GM10266 (cell line): ENCODE measurements around the gene VN1R5.

Experiments used
- DNase-seq: peaks from one replicate; pipeline ENCODE4 v3.0.0; 2012; ENCODE audit errors: extremely low spot score
- TF ChIP-seq, protein P1 (sequence below): IDR thresholded peaks from 2 replicates; pipeline ENCODE4 v1.5.1; 2012; ENCODE audit warnings: mild to moderate bottlenecking, low read depth; ENCODE audit not compliant: control insufficient read depth, insufficient read depth; ENCODE audit errors: missing control alignments

VN1R5 gene

DNA sequence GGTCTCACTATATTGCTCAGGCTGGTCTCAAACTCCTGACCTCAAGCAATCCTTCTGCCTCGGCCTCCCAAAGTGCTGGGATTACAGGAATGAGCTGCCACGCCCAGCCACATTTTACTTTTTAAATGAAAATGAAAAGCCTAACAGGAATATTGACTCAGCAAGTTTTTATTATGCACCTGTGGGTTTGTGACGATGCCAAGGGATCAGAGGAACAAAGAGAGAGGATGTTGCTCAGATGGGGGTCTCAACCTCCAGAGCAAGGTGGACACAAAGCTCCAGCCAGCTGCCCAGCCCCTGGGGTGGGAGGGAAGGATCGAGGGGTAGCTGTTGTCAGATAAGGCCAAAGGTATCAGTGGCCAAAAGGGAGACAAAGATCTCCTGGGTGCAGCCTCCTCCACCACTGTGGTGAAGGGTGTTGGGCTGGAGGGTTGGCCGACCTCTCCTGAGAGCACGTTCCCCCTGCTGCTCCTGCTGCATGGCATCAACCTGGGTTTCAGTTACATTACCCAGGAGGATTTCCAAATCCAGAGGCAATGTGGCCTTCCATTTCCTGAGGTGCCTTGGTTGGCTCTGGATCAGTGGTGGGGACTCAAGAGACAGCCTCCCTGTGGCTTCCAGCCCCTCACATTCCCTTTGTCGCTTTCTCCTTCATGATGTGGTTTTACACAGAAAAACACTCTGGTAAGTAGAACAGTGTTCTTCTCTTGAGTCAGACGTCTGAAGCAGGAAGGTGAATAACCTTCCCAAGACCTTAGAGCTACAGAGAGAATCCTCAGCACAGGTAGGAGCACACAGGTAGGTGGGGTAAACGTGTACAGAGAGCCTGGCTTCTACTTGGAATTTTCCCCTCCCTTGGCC is 41.6 kb downstream of the VN1R5 start:
- TF ChIP-seq, protein P1, sequence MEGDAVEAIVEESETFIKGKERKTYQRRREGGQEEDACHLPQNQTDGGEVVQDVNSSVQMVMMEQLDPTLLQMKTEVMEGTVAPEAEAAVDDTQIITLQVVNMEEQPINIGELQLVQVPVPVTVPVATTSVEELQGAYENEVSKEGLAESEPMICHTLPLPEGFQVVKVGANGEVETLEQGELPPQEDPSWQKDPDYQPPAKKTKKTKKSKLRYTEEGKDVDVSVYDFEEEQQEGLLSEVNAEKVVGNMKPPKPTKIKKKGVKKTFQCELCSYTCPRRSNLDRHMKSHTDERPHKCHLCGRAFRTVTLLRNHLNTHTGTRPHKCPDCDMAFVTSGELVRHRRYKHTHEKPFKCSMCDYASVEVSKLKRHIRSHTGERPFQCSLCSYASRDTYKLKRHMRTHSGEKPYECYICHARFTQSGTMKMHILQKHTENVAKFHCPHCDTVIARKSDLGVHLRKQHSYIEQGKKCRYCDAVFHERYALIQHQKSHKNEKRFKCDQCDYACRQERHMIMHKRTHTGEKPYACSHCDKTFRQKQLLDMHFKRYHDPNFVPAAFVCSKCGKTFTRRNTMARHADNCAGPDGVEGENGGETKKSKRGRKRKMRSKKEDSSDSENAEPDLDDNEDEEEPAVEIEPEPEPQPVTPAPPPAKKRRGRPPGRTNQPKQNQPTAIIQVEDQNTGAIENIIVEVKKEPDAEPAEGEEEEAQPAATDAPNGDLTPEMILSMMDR: no peak
- no peak for DNase-seq

DNA sequence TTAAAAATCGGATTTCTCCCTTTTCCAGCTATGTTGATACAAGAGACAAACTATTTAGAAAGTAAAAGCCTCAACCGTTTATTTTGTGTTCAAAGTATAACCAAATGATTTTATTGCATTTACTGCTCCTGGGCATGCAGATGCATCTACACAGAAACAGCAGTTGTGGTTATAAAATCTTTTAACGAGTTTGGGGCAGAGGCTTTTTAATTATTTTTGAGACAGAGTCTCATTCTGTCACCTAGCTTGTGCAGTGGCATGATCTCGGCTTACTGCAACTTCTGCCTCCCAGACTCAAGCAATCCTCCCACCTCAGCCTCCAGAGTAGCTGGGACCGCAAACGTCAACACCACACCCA is 42.2 kb downstream of the VN1R5 start:
- TF ChIP-seq, protein P1: no peak

DNA sequence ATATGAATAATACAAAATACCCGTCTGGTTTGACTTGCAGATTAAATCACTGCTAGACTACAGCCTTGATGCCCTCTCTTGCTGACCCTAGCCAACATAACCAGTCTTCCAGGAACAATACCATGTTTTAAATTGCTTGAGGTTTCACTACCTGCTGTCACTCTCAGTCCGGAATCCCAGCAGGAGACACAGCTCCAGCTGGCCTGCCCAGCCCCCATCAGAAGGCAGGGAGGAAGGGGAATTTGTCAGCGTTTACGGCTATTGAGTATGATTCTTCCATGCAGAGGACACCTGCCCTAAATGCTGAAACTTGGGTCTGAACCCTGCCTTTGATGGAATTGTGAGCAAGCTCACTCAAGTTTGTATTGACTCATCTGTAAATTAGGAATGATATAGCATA is 42.8 kb downstream of the VN1R5 start:
- DNase-seq: no peak
- TF ChIP-seq, protein P1: no peak

More for the DNA sequence above, 42.2 kb downstream of the VN1R5 start:
- no peak for DNase-seq

DNA sequence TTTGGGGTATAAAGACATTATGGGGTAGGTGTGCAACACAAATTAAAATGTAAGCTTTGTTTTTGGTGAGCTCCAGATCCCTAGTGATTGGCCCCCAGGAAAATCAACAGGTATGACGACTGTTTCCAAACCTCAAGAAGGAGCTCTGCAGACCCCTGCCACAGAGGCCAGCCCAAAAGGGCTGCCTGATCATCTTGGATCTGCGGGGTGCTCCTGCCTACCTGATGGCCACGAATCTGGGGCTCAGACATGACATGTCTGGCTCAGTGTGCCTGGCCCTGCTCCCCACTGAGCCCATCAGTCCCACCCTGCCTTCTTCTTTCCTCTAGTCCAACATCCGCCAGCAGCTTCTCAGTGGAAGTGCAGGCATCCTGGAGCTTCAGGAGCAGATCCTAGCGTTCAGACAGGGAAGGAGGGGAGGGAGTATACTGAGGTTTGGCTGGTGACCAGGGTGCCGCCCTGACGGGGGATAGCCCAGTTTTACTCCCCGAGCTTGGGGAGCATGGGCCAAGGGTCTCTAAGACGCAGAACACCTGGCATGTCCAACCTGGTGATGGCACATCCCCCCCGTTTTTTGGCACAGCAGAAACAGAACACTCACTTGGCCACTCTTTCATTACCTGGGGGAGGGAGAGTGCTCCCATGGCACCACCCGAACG is 44.0 kb downstream of the VN1R5 start:
- TF ChIP-seq, protein P1: no peak
- no peak for DNase-seq

DNA sequence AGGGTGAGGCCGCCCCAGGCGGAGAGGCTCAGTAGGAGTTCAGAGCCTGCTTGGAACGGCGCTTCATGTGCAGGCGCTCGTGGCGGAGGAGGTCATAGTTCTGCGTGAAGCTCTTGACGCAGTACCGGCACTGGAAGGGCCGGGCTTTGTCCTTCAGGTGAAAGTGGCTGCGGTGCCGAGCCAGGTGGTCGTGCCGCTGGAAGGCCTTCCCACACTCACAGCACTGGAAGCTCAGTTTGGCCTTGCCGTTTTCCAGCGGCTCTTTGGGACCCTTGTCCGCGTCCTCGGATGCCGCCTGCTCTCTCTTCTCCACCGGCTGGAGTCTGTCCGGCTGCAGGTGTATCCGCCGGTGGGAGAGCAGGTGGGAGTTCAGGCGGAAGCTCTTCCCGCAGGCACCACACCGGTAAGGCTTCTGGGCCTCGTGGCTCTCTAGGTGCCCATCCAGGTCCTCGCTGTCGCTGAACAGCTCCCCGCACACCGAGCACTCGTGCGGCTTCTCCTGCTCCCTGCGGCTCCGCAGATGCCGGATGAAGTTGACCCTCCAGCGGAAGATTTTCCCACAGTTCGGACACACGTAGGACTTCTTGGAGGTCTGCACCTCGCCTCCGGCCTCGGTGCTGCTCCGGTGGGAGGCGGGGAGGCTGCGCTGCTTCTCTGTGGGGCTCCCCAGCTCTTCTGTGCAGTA is 44.8 kb downstream of the VN1R5 start:
- TF ChIP-seq, protein P1: no peak
- no peak for DNase-seq

DNA sequence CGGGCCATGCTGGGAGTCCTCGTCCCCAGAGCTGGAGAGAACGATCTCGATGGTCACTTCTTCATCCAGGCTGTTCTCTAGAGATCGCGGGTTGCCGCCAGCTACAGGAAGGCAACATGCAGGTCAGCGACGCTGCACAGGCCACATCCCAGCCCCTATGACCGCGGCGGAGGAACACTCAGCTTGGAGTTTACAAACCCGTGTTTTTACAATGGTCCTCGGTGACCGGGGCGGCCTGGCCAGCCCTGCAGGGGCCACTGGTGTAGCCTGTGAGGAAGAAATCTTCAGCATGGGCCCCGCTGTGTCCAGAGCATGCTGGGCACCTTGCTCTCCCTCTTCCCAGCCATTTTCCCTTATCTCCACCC is 45.3 kb downstream of the VN1R5 start:
- DNase-seq: no peak
- TF ChIP-seq, protein P1: no peak

DNA sequence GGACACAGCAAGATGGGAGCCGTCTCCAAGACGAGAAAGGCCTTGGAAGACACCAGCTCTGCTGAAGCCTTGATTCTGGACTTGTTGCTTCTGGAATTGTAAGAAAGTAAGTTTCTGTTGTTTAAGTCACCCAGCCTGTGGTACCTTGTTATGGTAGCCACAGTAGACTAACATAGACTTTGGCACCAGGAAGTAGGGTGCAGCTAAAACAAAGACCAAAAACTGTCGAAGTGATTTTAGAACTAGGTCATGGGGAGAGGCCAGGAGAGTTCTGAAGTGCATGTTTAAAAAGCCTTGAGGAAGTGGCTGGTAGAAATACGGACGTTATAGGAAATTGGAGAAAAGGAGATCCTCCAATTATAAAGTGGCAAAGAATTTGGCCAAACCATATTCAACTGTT is 47.3 kb downstream of the VN1R5 start:
- no peak for DNase-seq
- TF ChIP-seq, protein P1: no peak
